GM12873 (cell line): ENCODE results near the gene ZNF385D.

Source experiments
- TF ChIP-seq, protein P1 (sequence below): IDR thresholded peaks from 2 replicates; pipeline ENCODE4 v1.5.1; 2012; ENCODE audit warnings: low read depth, mild to moderate bottlenecking, moderate library complexity, low read length, control low read depth; ENCODE audit not compliant: insufficient read depth; ENCODE audit errors: missing control alignments

ZNF385D gene, protein sequence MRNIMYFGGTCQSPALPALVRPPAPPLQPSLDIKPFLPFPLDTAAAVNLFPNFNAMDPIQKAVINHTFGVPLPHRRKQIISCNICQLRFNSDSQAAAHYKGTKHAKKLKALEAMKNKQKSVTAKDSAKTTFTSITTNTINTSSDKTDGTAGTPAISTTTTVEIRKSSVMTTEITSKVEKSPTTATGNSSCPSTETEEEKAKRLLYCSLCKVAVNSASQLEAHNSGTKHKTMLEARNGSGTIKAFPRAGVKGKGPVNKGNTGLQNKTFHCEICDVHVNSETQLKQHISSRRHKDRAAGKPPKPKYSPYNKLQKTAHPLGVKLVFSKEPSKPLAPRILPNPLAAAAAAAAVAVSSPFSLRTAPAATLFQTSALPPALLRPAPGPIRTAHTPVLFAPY

GRCh38 chr3:21750831-21751391, at the start of gene ZNF385D:
ZNF385D (minus strand) TSS chr3:21751210; CDS start chr3:21750916, 294 bp downstream.
- TF ChIP-seq, protein P1, sequence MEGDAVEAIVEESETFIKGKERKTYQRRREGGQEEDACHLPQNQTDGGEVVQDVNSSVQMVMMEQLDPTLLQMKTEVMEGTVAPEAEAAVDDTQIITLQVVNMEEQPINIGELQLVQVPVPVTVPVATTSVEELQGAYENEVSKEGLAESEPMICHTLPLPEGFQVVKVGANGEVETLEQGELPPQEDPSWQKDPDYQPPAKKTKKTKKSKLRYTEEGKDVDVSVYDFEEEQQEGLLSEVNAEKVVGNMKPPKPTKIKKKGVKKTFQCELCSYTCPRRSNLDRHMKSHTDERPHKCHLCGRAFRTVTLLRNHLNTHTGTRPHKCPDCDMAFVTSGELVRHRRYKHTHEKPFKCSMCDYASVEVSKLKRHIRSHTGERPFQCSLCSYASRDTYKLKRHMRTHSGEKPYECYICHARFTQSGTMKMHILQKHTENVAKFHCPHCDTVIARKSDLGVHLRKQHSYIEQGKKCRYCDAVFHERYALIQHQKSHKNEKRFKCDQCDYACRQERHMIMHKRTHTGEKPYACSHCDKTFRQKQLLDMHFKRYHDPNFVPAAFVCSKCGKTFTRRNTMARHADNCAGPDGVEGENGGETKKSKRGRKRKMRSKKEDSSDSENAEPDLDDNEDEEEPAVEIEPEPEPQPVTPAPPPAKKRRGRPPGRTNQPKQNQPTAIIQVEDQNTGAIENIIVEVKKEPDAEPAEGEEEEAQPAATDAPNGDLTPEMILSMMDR, result no peak

- TF ChIP-seq, protein P1, result no peak
Observed at GRCh38 chr3:21798356-21799088, 47.5 kb upstream of the ZNF385D start.

GRCh38 chr3:21795921-21796320, 44.9 kb upstream of the ZNF385D start:
- TF ChIP-seq, protein P1, result no peak

DNA sequence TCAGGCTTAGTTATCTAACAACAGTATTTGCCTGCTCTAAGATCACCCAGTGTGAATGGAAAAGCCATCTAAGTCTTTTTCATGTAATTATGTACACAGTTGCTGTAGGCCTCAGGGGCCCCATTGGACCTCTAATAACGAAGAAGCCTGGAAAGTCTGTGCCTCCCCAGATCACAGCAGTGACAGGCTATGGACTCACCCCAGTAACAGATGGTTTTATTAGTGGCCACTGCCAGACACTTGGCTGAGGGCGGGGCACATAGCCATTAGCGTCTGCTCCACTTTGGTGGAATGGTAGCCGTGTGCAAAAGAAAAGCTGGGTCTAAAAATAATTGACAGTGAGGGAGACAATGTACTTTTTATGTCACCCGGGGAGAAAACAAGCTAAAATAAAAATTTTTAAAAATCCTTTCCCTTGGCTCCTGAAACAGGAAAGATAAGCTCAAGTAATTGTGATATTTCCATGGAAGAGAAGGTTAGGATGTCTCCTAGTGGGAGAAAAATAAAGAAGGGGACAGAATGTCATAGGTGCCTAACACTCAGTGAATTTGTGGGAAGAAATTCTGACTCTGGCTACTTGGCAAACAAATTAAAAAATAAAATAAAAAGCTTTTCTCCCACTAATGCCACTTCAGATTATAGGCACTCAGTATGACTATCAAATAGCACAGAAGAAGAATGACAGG, 44.3 kb upstream of the ZNF385D start:
- TF ChIP-seq, protein P1, result no peak

DNA sequence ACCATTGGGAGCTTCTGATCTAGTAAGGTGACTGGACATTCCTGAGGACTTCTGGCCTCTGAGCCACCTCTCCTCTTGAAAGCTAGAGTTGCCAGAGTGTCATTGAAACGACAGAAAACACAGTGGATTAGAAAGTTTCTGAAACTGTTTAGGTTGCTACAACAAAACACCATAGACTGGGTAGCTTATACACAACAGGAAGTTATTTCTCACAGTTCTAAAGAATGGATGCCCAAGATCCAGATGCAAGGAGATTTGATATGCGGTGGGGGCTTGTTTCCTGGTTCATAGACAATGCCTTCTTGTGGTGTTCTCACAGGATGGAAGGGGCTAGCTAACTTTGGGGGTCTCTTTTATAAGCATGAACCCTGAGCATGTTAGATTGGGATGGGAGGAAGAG, 43.3 kb upstream of the ZNF385D start:
- TF ChIP-seq, protein P1, result no peak

GRCh38 chr3:21792176-21792575, 41.2 kb upstream of the ZNF385D start:
- TF ChIP-seq, protein P1, result no peak

- TF ChIP-seq, protein P1, result no peak
Observed at GRCh38 chr3:21791356-21791755, 40.3 kb upstream of the ZNF385D start.
